KOPT-K1 (cell line): ENCODE measurements around the gene DGKZ.
"Not testable (repeated sequence)": the region's sequence is repeated elsewhere in the genome, so short reads cannot be mapped to it uniquely, and the experiment has no call there.

Experiments
- H3K27ac ChIP-seq: fragments of 200-600 bp; sonication (generic); 2 replicates; pipeline ENCODE4 v1.5.1; 2016; ENCODE audit warnings: antibody characterized with exemption, mild to moderate bottlenecking, low read depth, low read length; ENCODE audit not compliant: poor library complexity, severe bottlenecking
- H3K36me3 ChIP-seq: fragments of 200-600 bp; sonication (generic); 2 replicates; pipeline ENCODE4 v1.5.1; 2017; ENCODE audit warnings: antibody characterized with exemption, mild to moderate bottlenecking, low read length, moderate library complexity; ENCODE audit not compliant: insufficient read depth
- H3K9me3 ChIP-seq: fragments of 200-600 bp; sonication (generic); 2 replicates; pipeline ENCODE4 v1.5.1; 2017; ENCODE audit warnings: antibody characterized with exemption, low read length, mild to moderate bottlenecking; ENCODE audit not compliant: insufficient read depth, poor library complexity, severe bottlenecking

DGKZ gene

DNA sequence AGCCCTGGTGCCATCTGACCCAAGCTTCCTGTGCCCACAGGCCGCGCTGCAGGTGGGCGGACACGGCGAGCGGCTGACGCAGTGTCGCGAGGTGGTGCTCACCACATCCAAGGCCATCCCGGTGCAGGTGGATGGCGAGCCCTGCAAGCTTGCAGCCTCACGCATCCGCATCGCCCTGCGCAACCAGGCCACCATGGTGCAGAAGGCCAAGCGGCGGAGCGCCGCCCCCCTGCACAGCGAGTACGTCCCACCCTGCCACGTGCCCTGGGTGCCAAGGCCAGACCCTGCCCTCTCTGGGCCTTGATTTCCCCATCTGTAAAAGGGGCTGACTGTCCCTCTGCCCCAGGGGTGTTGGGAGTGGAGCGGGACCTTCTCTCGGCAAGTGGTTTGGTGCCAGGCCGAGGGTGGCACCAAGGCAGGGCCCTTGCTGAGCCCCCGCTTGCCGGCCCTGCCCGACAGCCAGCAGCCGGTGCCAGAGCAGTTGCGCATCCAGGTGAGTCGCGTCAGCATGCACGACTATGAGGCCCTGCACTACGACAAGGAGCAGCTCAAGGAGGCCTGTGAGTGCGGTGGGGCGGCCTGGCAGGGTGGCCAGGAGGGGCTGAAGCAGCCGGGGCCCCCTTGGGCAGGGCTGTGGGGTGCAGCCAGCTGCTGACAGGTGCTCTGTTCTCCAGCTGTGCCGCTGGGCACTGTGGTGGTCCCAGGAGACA lies 28.3 kb downstream of the DGKZ start:
- no peak overlapping the region for H3K27ac ChIP-seq
- H3K9me3 ChIP-seq: no peaks in the 10 kb centered on the region
- H3K36me3 ChIP-seq: peaks cover 93% of the 10 kb centered on the region

DNA sequence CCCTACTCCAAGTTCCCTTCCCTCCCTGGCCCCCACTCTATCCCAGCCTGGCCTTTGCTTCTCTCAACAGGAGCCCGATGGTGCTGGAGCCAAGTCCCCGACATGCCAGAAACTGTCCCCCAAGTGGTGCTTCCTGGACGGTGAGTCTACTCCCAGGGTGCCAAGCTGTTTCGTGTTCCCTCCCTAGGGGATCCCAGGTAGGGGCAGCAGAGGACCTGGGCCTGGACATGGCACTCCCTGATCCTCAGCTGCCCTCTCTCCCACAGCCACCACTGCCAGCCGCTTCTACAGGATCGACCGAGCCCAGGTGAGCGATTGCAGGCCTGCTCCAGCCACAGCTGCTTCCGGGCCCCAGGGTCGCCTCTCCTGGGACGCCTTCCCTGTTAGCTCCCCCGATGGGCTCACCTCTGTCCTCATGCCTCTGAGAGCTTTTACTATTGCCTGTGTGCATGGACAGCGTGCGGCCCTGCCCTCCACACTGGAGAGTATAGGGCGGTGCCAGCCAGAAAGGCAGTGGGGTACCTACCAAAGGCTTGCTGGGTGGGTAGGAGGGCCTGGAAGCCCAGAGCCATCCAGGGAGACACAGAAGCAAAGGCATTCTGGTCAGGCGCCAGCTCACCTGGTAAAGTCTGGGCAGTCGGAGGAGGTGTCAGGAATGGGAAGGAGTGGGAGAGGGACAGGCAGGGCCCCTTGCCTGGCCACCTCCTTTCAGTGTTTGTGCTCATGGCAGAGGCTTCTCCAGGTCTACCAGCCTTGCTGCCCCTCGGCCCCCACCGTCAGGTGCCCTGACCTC lies 29.2 kb downstream of the DGKZ start:
- Histone ChIP-seq H3K9me3 (no peaks in the 10 kb centered on the region), H3K27ac (no peak overlapping the region), H3K36me3 (peaks cover 84% of the 10 kb centered on the region)

- H3K36me3 ChIP-seq: peaks cover 76% of the 10 kb centered on the region
- no peaks in the 10 kb centered on the region for H3K9me3 ChIP-seq
- no peak overlapping the region for H3K27ac ChIP-seq
Measured at GRCh38 chr11:46377290-46377689, 30.0 kb downstream of the DGKZ start.

DNA sequence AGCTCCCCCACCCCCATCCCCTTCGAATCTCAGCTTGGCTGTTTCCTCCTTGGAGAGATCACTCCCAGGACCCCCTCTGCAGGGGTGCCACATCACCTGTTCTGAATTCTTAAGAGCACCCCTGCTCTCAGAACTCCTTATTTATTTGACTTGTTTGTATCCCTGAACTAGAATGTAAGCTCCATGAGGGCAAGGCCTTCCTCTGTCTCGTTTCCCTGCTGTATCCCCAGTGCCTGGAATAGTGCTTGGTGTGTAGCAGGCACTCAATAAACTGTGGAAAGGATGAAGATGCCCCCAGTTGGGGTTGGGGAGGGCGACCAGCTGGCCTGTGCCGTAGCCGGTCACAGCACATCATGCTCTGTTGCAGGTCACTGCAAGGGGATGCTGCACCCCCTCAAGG lies 30.6 kb downstream of the DGKZ start:
- no peaks in the 10 kb centered on the region for H3K9me3 ChIP-seq
- H3K27ac ChIP-seq: no peak overlapping the region
- H3K36me3 ChIP-seq: peaks cover 73% of the 10 kb centered on the region

GRCh38 chr11:46378296-46378695 lies 31.0 kb downstream of the DGKZ start:
- Histone ChIP-seq H3K27ac (no peak overlapping the region), H3K36me3 (peaks cover 72% of the 10 kb centered on the region), H3K9me3 (no peaks in the 10 kb centered on the region)

- H3K27ac ChIP-seq: no peak overlapping the region
- peaks cover 66% of the 10 kb centered on the region for H3K36me3 ChIP-seq
- no peaks in the 10 kb centered on the region for H3K9me3 ChIP-seq
Measured at GRCh38 chr11:46378811-46379481, 31.7 kb downstream of the DGKZ start.

- not testable (repeated sequence) for H3K9me3 ChIP-seq, H3K27ac ChIP-seq
- peaks cover 58% of the 10 kb centered on the region for H3K36me3 ChIP-seq
Measured at GRCh38 chr11:46379482-46380293, 32.4 kb downstream of the DGKZ start.

- peaks cover 50% of the 10 kb centered on the region for H3K36me3 ChIP-seq
Measured at GRCh38 chr11:46380340-46381047, 33.2 kb downstream of the DGKZ start.

GRCh38 chr11:46381048-46381818 lies 34.0 kb downstream of the DGKZ start, which contains the start of gene MDK:
Gene MDK (plus strand): TSS chr11:46381669. CDS start chr11:46382058, 389 bp downstream.
- H3K27ac ChIP-seq: no peak within 1 kb of the TSS

More at GRCh38 chr11:46380340-46381047, 33.2 kb downstream of the DGKZ start:
- Histone ChIP-seq H3K27ac (no peak overlapping the region), H3K9me3 (no peaks in the 10 kb centered on the region)

DNA sequence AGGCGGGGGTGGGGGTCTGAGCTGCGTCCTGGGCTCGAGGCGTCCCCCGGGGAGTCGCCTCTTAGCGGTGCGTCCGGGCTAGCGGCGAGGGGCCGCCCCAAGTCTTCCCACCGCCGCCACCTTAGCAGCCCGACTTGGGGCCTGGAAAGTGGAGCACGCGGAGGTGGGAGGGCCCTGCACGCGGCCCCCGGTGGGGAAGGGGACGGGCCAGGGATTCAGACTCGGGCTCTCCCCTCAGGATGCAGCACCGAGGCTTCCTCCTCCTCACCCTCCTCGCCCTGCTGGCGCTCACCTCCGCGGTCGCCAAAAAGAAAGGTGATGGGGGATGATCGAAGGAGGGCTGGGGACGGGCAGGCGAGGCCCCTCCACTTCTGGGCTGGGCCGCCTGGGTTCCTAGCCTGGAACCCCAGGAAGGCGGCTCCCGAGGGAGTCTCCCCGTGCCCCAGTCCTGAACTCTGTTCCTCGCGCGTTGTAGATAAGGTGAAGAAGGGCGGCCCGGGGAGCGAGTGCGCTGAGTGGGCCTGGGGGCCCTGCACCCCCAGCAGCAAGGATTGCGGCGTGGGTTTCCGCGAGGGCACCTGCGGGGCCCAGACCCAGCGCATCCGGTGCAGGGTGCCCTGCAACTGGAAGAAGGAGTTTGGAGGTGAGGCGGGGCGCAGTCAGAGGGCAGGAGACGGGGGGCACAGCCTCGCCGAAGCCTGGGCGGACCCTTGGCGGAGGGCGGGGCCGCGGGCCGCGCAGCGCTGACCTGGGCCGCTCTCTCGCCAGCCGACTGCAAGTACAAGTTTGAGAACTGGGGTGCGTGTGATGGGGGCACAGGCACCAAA lies 34.8 kb downstream of the DGKZ start:
- no peak overlapping the region for H3K27ac ChIP-seq
- no peaks in the 10 kb centered on the region for H3K9me3 ChIP-seq
- peaks cover 35% of the 10 kb centered on the region for H3K36me3 ChIP-seq

More at GRCh38 chr11:46381048-46381818, 34.0 kb downstream of the DGKZ start, which contains the start of gene MDK:
- Histone ChIP-seq H3K36me3 (peaks cover 43% of the 10 kb centered on the region), H3K9me3 (no peaks in the 10 kb centered on the region)

GRCh38 chr11:46382646-46383403 lies 35.6 kb downstream of the DGKZ start:
- H3K27ac ChIP-seq: no peak overlapping the region
- no peaks in the 10 kb centered on the region for H3K9me3 ChIP-seq
- H3K36me3 ChIP-seq: peaks cover 27% of the 10 kb centered on the region

DNA sequence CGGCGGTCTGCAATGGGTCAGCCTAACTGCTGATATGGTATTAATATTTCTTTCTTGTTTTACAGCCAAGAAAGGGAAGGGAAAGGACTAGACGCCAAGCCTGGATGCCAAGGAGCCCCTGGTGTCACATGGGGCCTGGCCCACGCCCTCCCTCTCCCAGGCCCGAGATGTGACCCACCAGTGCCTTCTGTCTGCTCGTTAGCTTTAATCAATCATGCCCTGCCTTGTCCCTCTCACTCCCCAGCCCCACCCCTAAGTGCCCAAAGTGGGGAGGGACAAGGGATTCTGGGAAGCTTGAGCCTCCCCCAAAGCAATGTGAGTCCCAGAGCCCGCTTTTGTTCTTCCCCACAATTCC lies 36.1 kb downstream of the DGKZ start:
- Histone ChIP-seq H3K36me3 (peaks cover 22% of the 10 kb centered on the region), H3K9me3 (no peaks in the 10 kb centered on the region), H3K27ac (no peak overlapping the region)
